HepG2 (cell line): ENCODE data around the gene PRR33. TPM values are rescaled to one million over a fixed set of nuclear protein-coding genes. Genes with fewer than 3 reads are reported as not detected.

Experiments
- ATAC-seq: fragments of 200-7000 bp; cut with Tn5 transposase; 3 replicates; pipeline ENCODE4 v1.9.1; 2020; ENCODE audit warnings: mild to moderate bottlenecking, moderate library complexity
- BruUV-seq: library from RNA; stranded (reverse); fragments of 400-500 nt; replicated peaks from 2 replicates; lab custom pipeline; 2021; lab: Mats Ljungman, UMichigan
- CTCF ChIA-PET: fragments of 300-600 bp; formaldehyde crosslinking; extraction: SDS; loops from one replicate; lab custom pipeline; 2021; ENCODE audit warnings: low total read pairs, inconsistent platforms, low intra/inter-chr PET ratio; lab: Yijun Ruan, JAX
- POLR2A ChIA-PET: fragments of 350-600 bp; sonication (Branson Sonifier 250); formaldehyde crosslinking; loops from one replicate; lab custom pipeline; 2020; ENCODE audit warnings: antibody characterized with exemption, inconsistent platforms; lab: Yijun Ruan, JAX
- DNase-seq: peaks from one replicate; pipeline ENCODE4 v3.0.0-alpha.2; 2015; ENCODE audit warnings: low spot score
- FAIRE-seq: peaks from 3 replicates; lab custom pipeline; 2011; peaks lifted over from hg19 to GRCh38; lab: Jason Lieb, UNC
- H2AFZ ChIP-seq: one replicate; pipeline ENCODE4 v1.6.1; 2011; ENCODE audit warnings: low read length, inconsistent platforms
- H3K27ac ChIP-seq: fragments of 300-600 bp; 3 replicates; pipeline ENCODE4 v1.8.0; 2011; ENCODE audit warnings: mixed run types, mild to moderate bottlenecking, mixed read lengths, low read length, inconsistent platforms; ENCODE audit not compliant: insufficient read depth; ENCODE audit errors: extremely low read length
- H3K27me3 ChIP-seq, 2 experiments: fragments of 200-600 bp in 1 of 2; 2 replicates in 1 of 2; 3 replicates in 1 of 2; pipeline versions ENCODE4 v1.6.0 to v1.8.0; 2011; ENCODE audit warnings: low read length in 2 of 2, mild to moderate bottlenecking in 2 of 2, moderate library complexity in 2 of 2, inconsistent platforms in 1 of 2; ENCODE audit not compliant: insufficient read depth in 2 of 2, control insufficient read depth in 1 of 2
- H3K36me3 ChIP-seq, 2 experiments: fragments of 200-600 bp in 1 of 2; replicated peaks in 1 of 2; 2 replicates in 1 of 2; 3 replicates in 1 of 2; pipeline versions ENCODE4 v1.5.1 to v1.8.0; 2011; ENCODE audit warnings: low read length in 2 of 2, inconsistent platforms in 1 of 2; ENCODE audit not compliant: insufficient read depth in 2 of 2, control insufficient read depth in 1 of 2
- H3K4me1 ChIP-seq: 2 replicates; pipeline ENCODE4 v1.5.1; 2012; ENCODE audit warnings: low read length, inconsistent platforms; ENCODE audit not compliant: insufficient read depth
- H3K4me2 ChIP-seq: 2 replicates; pipeline ENCODE4 v1.6.0; 2011; ENCODE audit warnings: low read depth, low read length, inconsistent platforms
- H3K4me3 ChIP-seq, 3 experiments: fragments of 200-600 bp in 1 of 3; sonication (generic), shearing (Covaris generic) in 1 of 3; replicated peaks in 1 of 3; 2 replicates each; pipeline ENCODE4 v1.5.1; 2011 to 2016; ENCODE audit warnings: low read length in 3 of 3, inconsistent platforms in 2 of 3, low read depth in 2 of 3, mild to moderate bottlenecking in 2 of 3, control low read depth in 1 of 3, mixed read lengths in 1 of 3; ENCODE audit not compliant: insufficient read depth in 1 of 3
- H3K79me2 ChIP-seq: one replicate; pipeline ENCODE4 v1.6.1; 2011; ENCODE audit warnings: low read length, inconsistent platforms; ENCODE audit not compliant: insufficient read depth
- H3K9ac ChIP-seq: 2 replicates; pipeline ENCODE4 v1.6.0; 2011; ENCODE audit warnings: mild to moderate bottlenecking, low read depth, low read length, inconsistent platforms; ENCODE audit not compliant: insufficient read depth
- H3K9me3 ChIP-seq: 2 replicates; pipeline ENCODE4 v1.5.1; 2012; ENCODE audit warnings: mild to moderate bottlenecking, low read length
- H4K20me1 ChIP-seq: 2 replicates; pipeline ENCODE4 v1.6.0; 2011; ENCODE audit warnings: inconsistent platforms, mild to moderate bottlenecking, low read length, moderate library complexity; ENCODE audit not compliant: insufficient read depth
- CHCHD3 ChIP-seq: sonication (generic); formaldehyde crosslinking; IDR thresholded peaks from 2 replicates; pipeline ENCODE4 v1.8.0; 2022; ENCODE audit warnings: mild to moderate bottlenecking, missing genetic modification reagents, moderate library complexity
- DNMT3B ChIP-seq: conservative IDR thresholded peaks from 2 replicates; pipeline ENCODE4 v1.6.1; 2016; ENCODE audit warnings: missing biosample characterization, control low read depth
- GATA4 ChIP-seq: sonication (generic); IDR thresholded peaks from 2 replicates; pipeline ENCODE4 v1.6.1; 2016; ENCODE audit warnings: antibody characterized with exemption, low read depth, borderline replicate concordance
- HDAC1 ChIP-seq: sonication (generic); formaldehyde crosslinking; IDR thresholded peaks from 2 replicates; pipeline ENCODE4 v1.5.1; 2020; ENCODE audit warnings: mild to moderate bottlenecking, missing genetic modification reagents
- HNRNPUL1 ChIP-seq: fragments of 200-400 bp; formaldehyde crosslinking; IDR thresholded peaks from 2 replicates; pipeline ENCODE4 v1.6.1; 2017; ENCODE audit warnings: low read depth, mild to moderate bottlenecking, low read length, moderate library complexity
- NBN ChIP-seq: fragments of 450-650 bp; conservative IDR thresholded peaks from 2 replicates; pipeline ENCODE4 v1.6.1; 2017
- NFIC ChIP-seq: IDR thresholded peaks from 2 replicates; pipeline ENCODE4 v1.6.1; 2012; ENCODE audit warnings: mild to moderate bottlenecking, low read length, inconsistent platforms
- RFX1 ChIP-seq: fragments of 450-650 bp; IDR thresholded peaks from 2 replicates; pipeline ENCODE4 v1.6.1; 2017
- SMARCE1 ChIP-seq: fragments of 450-650 bp; IDR thresholded peaks from 2 replicates; pipeline ENCODE4 v1.6.1; 2017; ENCODE audit warnings: borderline replicate concordance
- TCF7 ChIP-seq: sonication (generic); IDR thresholded peaks from 2 replicates; pipeline ENCODE4 v1.6.1; 2016; ENCODE audit warnings: antibody characterized with exemption, low read depth
- ZNF124 ChIP-seq: sonication (generic); formaldehyde crosslinking; IDR thresholded peaks from 2 replicates; pipeline ENCODE4 v1.4.0; 2020; ENCODE audit warnings: missing genetic modification reagents
- ZNF264 ChIP-seq: sonication (generic); formaldehyde crosslinking; IDR thresholded peaks from 2 replicates; pipeline ENCODE4 v1.4.0; 2020; ENCODE audit warnings: missing genetic modification reagents
- ZNF772 ChIP-seq: sonication (generic); formaldehyde crosslinking; IDR thresholded peaks from 2 replicates; pipeline ENCODE4 v1.5.0; 2020; ENCODE audit warnings: mild to moderate bottlenecking, missing genetic modification reagents
- WGBS: methylation state at CpG from one replicate; pipeline ENCODE4 v1.1.6; 2017; ENCODE audit warnings: low lambda C conversion rate; 5-methylcytosine and 5-hydroxymethylcytosine counted together
- in situ Hi-C: cut with HindIII; loops from 2 replicates; pipeline ENCODE4 v1.10.0; 2017; ENCODE audit warnings: low pct_unique_long_range_greater_than_20kb; ENCODE audit not compliant: extremely low pct_ligation_motif_present
- intact Hi-C: fragments of 100-400 bp; cut with micrococcal nuclease; formaldehyde crosslinking; loops from one replicate; pipeline ENCODE4 v1.10.0; 2022; ENCODE audit not compliant: unreplicated experiment
- polyA plus RNA-seq, 8 experiments: library from polyadenylated mRNA; depleted of rRNA in 3 of 8; stranded (reverse) in 7 of 8; unstranded in 1 of 8; fragments of >200 nt; fragmentation: Illumina TruSeq in 4 of 8; extraction: Trizol in 4 of 8; gene quantifications; 2 replicates each; pipeline versions ENCODE4 v1.2.1 to v1.2.3, GENCODE V29; 2011 to 2016; ENCODE audit warnings: low read depth in 4 of 8, missing spikeins in 1 of 8, mixed read lengths in 1 of 8; ENCODE audit not compliant: insufficient read depth in 1 of 8
- total RNA-seq, 5 experiments: library from RNA; depleted of rRNA; stranded (reverse); fragments of >200 nt; fragmentation: Illumina TruSeq; extraction: Trizol; gene quantifications; 2 replicates each; pipeline ENCODE4 v1.2.3, GENCODE V29; 2016; ENCODE audit warnings: low read depth in 1 of 5
- TF ChIP-seq, protein P1 (sequence below): sonication (generic); formaldehyde crosslinking; IDR thresholded peaks from 2 replicates; pipeline ENCODE4 v1.9.0; 2021; ENCODE audit warnings: missing genetic modification reagents, mild to moderate bottlenecking, borderline replicate concordance
- TF ChIP-seq, protein P2 (sequence below): sonication (generic); formaldehyde crosslinking; IDR thresholded peaks from 2 replicates; pipeline ENCODE4 v1.4.0; 2020; ENCODE audit warnings: mild to moderate bottlenecking, low read depth, missing genetic modification reagents
- TF ChIP-seq, protein P3 (sequence below): sonication (generic); formaldehyde crosslinking; IDR thresholded peaks from 2 replicates; pipeline ENCODE4 v1.4.0; 2020; ENCODE audit warnings: low read depth, mild to moderate bottlenecking, missing genetic modification reagents

The PRR33 gene
- total and polyA plus RNA-seq, 2 of the 13 experiments (the other 11 are each of a cell fraction or from before 2014, with no cell fraction given): not detected

- intact Hi-C loops: no loop called here
- ChIA-PET CTCF (no interaction called here), POLR2A (no interaction called here)
- Histone ChIP-seq H4K20me1 (no peaks in the 10 kb centered on the region), H3K36me3 (no peaks in the 10 kb centered on the region), H2AFZ (no peak overlapping the region), H3K27ac (no peak overlapping the region), H3K79me2 (no peaks in the 10 kb centered on the region), H3K9me3 (no peaks in the 10 kb centered on the region), H3K4me3 (no peak overlapping the region), H3K27me3 (peaks cover 13 to 66% of the 10 kb centered on the region in 2 experiments), H3K4me1 (no peaks in the 10 kb centered on the region)
- WGBS: 3% methylated on average over 5 of the region's 5 CpGs
- FAIRE-seq (no peak), ATAC-seq (no peak)
- in situ Hi-C loops: no loop called here
- no TSS peak for BruUV-seq
- TF ChIP-seq NBN (no peak), TCF7 (no peak), DNMT3B (CRISPR knock-in tag) (no peak), ZNF124 (CRISPR knock-in tag) (no peak), RFX1 (no peak), HNRNPUL1 (no peak), SMARCE1 (no peak), ZNF772 (no peak), NFIC (no peak), CHCHD3 (CRISPR knock-in tag) (no peak), HDAC1 (CRISPR knock-in tag) (no peak), ZNF264 (CRISPR knock-in tag) (no peak), GATA4 (no peak)
- TF ChIP-seq, protein P1, sequence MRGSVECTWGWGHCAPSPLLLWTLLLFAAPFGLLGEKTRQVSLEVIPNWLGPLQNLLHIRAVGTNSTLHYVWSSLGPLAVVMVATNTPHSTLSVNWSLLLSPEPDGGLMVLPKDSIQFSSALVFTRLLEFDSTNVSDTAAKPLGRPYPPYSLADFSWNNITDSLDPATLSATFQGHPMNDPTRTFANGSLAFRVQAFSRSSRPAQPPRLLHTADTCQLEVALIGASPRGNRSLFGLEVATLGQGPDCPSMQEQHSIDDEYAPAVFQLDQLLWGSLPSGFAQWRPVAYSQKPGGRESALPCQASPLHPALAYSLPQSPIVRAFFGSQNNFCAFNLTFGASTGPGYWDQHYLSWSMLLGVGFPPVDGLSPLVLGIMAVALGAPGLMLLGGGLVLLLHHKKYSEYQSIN (CRISPR knock-in tag): no peak
- TF ChIP-seq, protein P2, sequence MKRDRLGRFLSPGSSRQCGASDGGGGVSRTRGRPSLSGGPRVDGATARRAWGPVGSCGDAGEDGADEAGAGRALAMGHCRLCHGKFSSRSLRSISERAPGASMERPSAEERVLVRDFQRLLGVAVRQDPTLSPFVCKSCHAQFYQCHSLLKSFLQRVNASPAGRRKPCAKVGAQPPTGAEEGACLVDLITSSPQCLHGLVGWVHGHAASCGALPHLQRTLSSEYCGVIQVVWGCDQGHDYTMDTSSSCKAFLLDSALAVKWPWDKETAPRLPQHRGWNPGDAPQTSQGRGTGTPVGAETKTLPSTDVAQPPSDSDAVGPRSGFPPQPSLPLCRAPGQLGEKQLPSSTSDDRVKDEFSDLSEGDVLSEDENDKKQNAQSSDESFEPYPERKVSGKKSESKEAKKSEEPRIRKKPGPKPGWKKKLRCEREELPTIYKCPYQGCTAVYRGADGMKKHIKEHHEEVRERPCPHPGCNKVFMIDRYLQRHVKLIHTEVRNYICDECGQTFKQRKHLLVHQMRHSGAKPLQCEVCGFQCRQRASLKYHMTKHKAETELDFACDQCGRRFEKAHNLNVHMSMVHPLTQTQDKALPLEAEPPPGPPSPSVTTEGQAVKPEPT (CRISPR knock-in tag): no peak
- TF ChIP-seq, protein P3, sequence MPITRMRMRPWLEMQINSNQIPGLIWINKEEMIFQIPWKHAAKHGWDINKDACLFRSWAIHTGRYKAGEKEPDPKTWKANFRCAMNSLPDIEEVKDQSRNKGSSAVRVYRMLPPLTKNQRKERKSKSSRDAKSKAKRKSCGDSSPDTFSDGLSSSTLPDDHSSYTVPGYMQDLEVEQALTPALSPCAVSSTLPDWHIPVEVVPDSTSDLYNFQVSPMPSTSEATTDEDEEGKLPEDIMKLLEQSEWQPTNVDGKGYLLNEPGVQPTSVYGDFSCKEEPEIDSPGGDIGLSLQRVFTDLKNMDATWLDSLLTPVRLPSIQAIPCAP: no peak
- TF ChIP-seq, all 625 proteins: peak for 0
- DNase-seq: no peak
- Histone ChIP-seq H3K9ac (no peak overlapping the region), H3K4me2 (no peak overlapping the region)
Measured at GRCh38 chr11:1892558-1892957, 863 bp upstream of the PRR33 start.
